SK-N-SH treated with all-trans-retinoic acid at 6 μM for 48 hours (cell line): Measurements from ENCODE around the gene NOS3.

ENCODE experiments used
- ARNTL ChIP-seq: fragments of 450-650 bp; formaldehyde crosslinking; IDR thresholded peaks from 2 replicates; pipeline ENCODE4 v1.5.0; 2020; ENCODE audit warnings: low read depth, mild to moderate bottlenecking, moderate library complexity, borderline replicate concordance
- BACH2 ChIP-seq: fragments of 250-450 bp; sonication (Bioruptor Pico); IDR thresholded peaks from 2 replicates; pipeline ENCODE4 v1.9.0; 2021; ENCODE audit warnings: mild to moderate bottlenecking, borderline replicate concordance
- GLIS3 ChIP-seq: fragments of 250-450 bp; sonication (Bioruptor Pico); IDR thresholded peaks from 2 replicates; pipeline ENCODE4 v1.5.0; 2020; ENCODE audit warnings: mild to moderate bottlenecking, moderate library complexity
- TCF4 ChIP-seq: fragments of 250-450 bp; sonication (Bioruptor Pico); IDR thresholded peaks from 2 replicates; pipeline ENCODE4 v1.8.0; 2021; ENCODE audit warnings: mild to moderate bottlenecking, moderate library complexity, borderline replicate concordance
- ZFP3 ChIP-seq: fragments of 250-450 bp; sonication (Bioruptor Pico); IDR thresholded peaks from 2 replicates; pipeline ENCODE4 v1.5.0; 2020; ENCODE audit warnings: mild to moderate bottlenecking, moderate library complexity
- ZFP30 ChIP-seq: fragments of 450-650 bp; formaldehyde crosslinking; IDR thresholded peaks from 2 replicates; pipeline ENCODE4 v1.5.0; 2022; ENCODE audit warnings: mild to moderate bottlenecking, moderate library complexity
- ZNF565 ChIP-seq: fragments of 450-650 bp; formaldehyde crosslinking; conservative IDR thresholded peaks from 2 replicates; pipeline ENCODE4 v1.5.0; 2020; ENCODE audit warnings: low read depth, mild to moderate bottlenecking, moderate library complexity
- TF ChIP-seq, protein P1 (sequence below): fragments of 250-450 bp; sonication (Bioruptor Pico); IDR thresholded peaks from 2 replicates; pipeline ENCODE4 v1.8.0; 2020; ENCODE audit warnings: mild to moderate bottlenecking, moderate library complexity, borderline replicate concordance

DNA sequence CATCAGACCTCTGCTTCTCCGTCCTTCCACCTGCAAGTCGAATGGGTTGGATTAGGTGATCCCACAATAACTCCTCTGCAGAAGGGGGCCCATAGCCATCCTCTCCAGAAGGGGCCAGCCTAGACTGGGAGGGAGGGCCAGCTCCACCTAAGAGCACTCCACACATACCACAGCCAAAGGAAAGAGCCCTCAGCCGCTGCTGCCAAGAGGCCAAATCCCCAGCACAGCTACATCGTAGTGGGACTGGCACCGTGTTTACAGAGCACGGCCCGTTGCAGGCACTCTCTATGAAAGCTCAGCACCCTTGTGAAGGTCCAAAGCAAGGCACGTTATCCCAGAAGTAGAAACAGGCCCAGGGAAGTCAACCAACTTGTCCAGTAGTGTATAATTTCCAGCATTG is 18.1 kb upstream of the NOS3 start:
- TF ChIP-seq ARNTL (CRISPR knock-in tag) (no peak), TCF4 (CRISPR knock-in tag) (no peak), ZFP3 (CRISPR knock-in tag) (no peak), ZNF565 (CRISPR knock-in tag) (no peak), GLIS3 (CRISPR knock-in tag) (no peak), BACH2 (CRISPR knock-in tag) (no peak), ZFP30 (CRISPR knock-in tag) (no peak)
- TF ChIP-seq, protein P1, sequence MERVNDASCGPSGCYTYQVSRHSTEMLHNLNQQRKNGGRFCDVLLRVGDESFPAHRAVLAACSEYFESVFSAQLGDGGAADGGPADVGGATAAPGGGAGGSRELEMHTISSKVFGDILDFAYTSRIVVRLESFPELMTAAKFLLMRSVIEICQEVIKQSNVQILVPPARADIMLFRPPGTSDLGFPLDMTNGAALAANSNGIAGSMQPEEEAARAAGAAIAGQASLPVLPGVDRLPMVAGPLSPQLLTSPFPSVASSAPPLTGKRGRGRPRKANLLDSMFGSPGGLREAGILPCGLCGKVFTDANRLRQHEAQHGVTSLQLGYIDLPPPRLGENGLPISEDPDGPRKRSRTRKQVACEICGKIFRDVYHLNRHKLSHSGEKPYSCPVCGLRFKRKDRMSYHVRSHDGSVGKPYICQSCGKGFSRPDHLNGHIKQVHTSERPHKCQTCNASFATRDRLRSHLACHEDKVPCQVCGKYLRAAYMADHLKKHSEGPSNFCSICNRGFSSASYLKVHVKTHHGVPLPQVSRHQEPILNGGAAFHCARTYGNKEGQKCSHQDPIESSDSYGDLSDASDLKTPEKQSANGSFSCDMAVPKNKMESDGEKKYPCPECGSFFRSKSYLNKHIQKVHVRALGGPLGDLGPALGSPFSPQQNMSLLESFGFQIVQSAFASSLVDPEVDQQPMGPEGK: no peak
